HCT116 (cell line): ENCODE results near the gene HIVEP3. TPM values are rescaled to one million over a fixed set of nuclear protein-coding genes. Genes with fewer than 3 reads are reported as not detected.

Experiments
- ATAC-seq: fragments of 200-7000 bp; cut with Tn5 transposase; 2 replicates; pipeline ENCODE4 v1.9.1; 2020; ENCODE audit warnings: mild to moderate bottlenecking, moderate library complexity
- BruUV-seq: library from RNA; stranded (reverse); fragments of 400-500 nt; replicated peaks from 2 replicates; lab custom pipeline; 2021; lab: Mats Ljungman, UMichigan
- CTCF ChIA-PET: fragments of 300-600 bp; sonication (Branson Sonifier 250); formaldehyde crosslinking; loops from one replicate; lab custom pipeline; 2021; ENCODE audit warnings: antibody characterized with exemption; lab: Charles Lee
- POLR2A ChIA-PET: fragments of 300-600, 350-600 bp; sonication (Branson Sonifier 250); formaldehyde crosslinking; loops from one replicate; lab custom pipeline; 2021; ENCODE audit warnings: antibody characterized with exemption; lab: Charles Lee
- RAD21 ChIA-PET, 2 experiments: fragments of 300-600 bp; sonication (Branson Sonifier 250); formaldehyde crosslinking; loops; one replicate each; lab custom pipeline; 2023; ENCODE audit warnings: low total read pairs in 2 of 2; ENCODE audit not compliant: uncharacterized antibody in 2 of 2, unreplicated experiment in 2 of 2, low non-redundant PET in 1 of 2; lab: Charles Lee
- DNase-seq: peaks from one replicate; pipeline ENCODE4 v3.0.0-alpha.2; 2010; ENCODE audit warnings: low read depth, low spot score
- H2AFZ ChIP-seq: fragments of 200-600 bp; shearing (Covaris generic), sonication (generic); 2 replicates; pipeline ENCODE4 v1.6.1; 2017; ENCODE audit warnings: low read depth, mixed run types, mixed read lengths, antibody characterized with exemption, low read length; ENCODE audit not compliant: poor library complexity, severe bottlenecking
- H3K27ac ChIP-seq: 2 replicates; pipeline ENCODE4 v1.5.1; 2012; ENCODE audit warnings: low read depth, low read length
- H3K27me3 ChIP-seq: fragments of 200-600 bp; sonication (generic); 2 replicates; pipeline ENCODE4 v1.6.1; 2016; ENCODE audit warnings: mixed run types, low read length, mixed read lengths; ENCODE audit not compliant: insufficient read depth
- H3K36me3 ChIP-seq, 2 experiments: fragments of 200-500 bp in 1 of 2; fragments of 200-600 bp in 1 of 2; sonication (Bioruptor generic) in 1 of 2; sonication (generic) in 1 of 2; 2 replicates each; pipeline versions ENCODE4 v1.5.1 to v1.6.1; 2014 to 2016; ENCODE audit warnings: low read length in 2 of 2, inconsistent platforms in 1 of 2, mixed read lengths in 1 of 2, mixed run types in 1 of 2; ENCODE audit not compliant: insufficient read depth in 2 of 2, control insufficient read depth in 1 of 2
- H3K4me1 ChIP-seq, 2 experiments: fragments of 200-600 bp in 1 of 2; sonication (generic) in 1 of 2; 2 replicates each; pipeline versions ENCODE4 v1.5.1 to v1.6.1; 2012 to 2017; ENCODE audit warnings: low read length in 2 of 2, inconsistent platforms in 1 of 2, mild to moderate bottlenecking in 1 of 2, mixed read lengths in 1 of 2, mixed run types in 1 of 2, moderate library complexity in 1 of 2; ENCODE audit not compliant: insufficient read depth in 2 of 2, control insufficient read depth in 1 of 2
- H3K4me2 ChIP-seq: fragments of 200-600 bp; sonication (generic); 2 replicates; pipeline ENCODE4 v1.6.1; 2017; ENCODE audit warnings: mixed run types, low read length, mixed read lengths
- H3K4me3 ChIP-seq, 2 experiments: fragments of 200-600 bp in 1 of 2; sonication (generic) in 1 of 2; replicated peaks in 1 of 2; 2 replicates each; pipeline ENCODE4 v1.5.1; 2011 to 2016; ENCODE audit warnings: low read length in 2 of 2, control low read depth in 1 of 2, low read depth in 1 of 2, mild to moderate bottlenecking in 1 of 2, mixed read lengths in 1 of 2, mixed run types in 1 of 2
- H3K79me2 ChIP-seq: fragments of 200-600 bp; sonication (generic); 2 replicates; pipeline ENCODE4 v1.6.1; 2017; ENCODE audit warnings: mild to moderate bottlenecking, mixed run types, low read length, moderate library complexity, mixed read lengths; ENCODE audit not compliant: insufficient read depth
- H3K9ac ChIP-seq: fragments of 200-600 bp; sonication (generic); 2 replicates; pipeline ENCODE4 v1.6.1; 2016; ENCODE audit warnings: low read length, mixed read lengths
- H3K9me2 ChIP-seq: fragments of 200-600 bp; sonication (generic), shearing (Covaris generic); 2 replicates; pipeline ENCODE4 v1.6.1; 2017; ENCODE audit warnings: mixed run types, mild to moderate bottlenecking, moderate library complexity; ENCODE audit not compliant: insufficient read depth
- H3K9me3 ChIP-seq, 2 experiments: fragments of 200-500 bp in 1 of 2; fragments of 200-600 bp in 1 of 2; sonication (Bioruptor generic) in 1 of 2; sonication (generic) in 1 of 2; 2 replicates each; pipeline ENCODE4 v1.6.1; 2014 to 2017; ENCODE audit warnings: low read length in 2 of 2, mixed read lengths in 2 of 2, inconsistent platforms in 1 of 2, low read depth in 1 of 2, mild to moderate bottlenecking in 1 of 2, mixed run types in 1 of 2, moderate library complexity in 1 of 2; ENCODE audit not compliant: control insufficient read depth in 1 of 2, insufficient read depth in 1 of 2
- H4K20me1 ChIP-seq: fragments of 200-600 bp; sonication (generic), shearing (Covaris generic); 2 replicates; pipeline ENCODE4 v1.6.1; 2017; ENCODE audit warnings: mixed run types, mild to moderate bottlenecking, moderate library complexity; ENCODE audit not compliant: insufficient read depth
- ATF3 ChIP-seq: IDR thresholded peaks from 2 replicates; pipeline ENCODE4 v1.6.1; 2012
- CBX3 ChIP-seq: IDR thresholded peaks from 2 replicates; pipeline ENCODE4 v1.6.1; 2012; ENCODE audit warnings: low read depth
- CEBPB ChIP-seq: IDR thresholded peaks from 2 replicates; pipeline ENCODE4 v1.6.1; 2012; ENCODE audit warnings: low read depth
- CTCF ChIP-seq, 3 experiments: fragments of 200-600 bp in 1 of 3; sonication (generic) in 1 of 3; IDR thresholded peaks in 2 of 3; conservative IDR thresholded peaks in 1 of 3; 2 replicates each; pipeline ENCODE4 v1.5.1; 2012 to 2017; ENCODE audit warnings: low read depth in 2 of 3, low read length in 2 of 3, antibody characterized with exemption in 1 of 3, borderline replicate concordance in 1 of 3, control low read depth in 1 of 3, mild to moderate bottlenecking in 1 of 3, mixed read lengths in 1 of 3, mixed run types in 1 of 3, moderate library complexity in 1 of 3; ENCODE audit not compliant: insufficient read depth in 1 of 3
- EZH2 ChIP-seq: fragments of 200-600 bp; sonication (generic); IDR thresholded peaks from 2 replicates; pipeline ENCODE4 v1.6.1; 2017; ENCODE audit warnings: antibody characterized with exemption, mixed run types
- EZH2phosphoT487 ChIP-seq: fragments of 200-600 bp; IDR thresholded peaks from 2 replicates; pipeline ENCODE4 v1.6.1; 2018; ENCODE audit warnings: antibody characterized with exemption, borderline replicate concordance
- JUND ChIP-seq: IDR thresholded peaks from 2 replicates; pipeline ENCODE4 v1.6.1; 2012
- MAX ChIP-seq: IDR thresholded peaks from 2 replicates; pipeline ENCODE4 v1.6.1; 2012
- POLR2A ChIP-seq: IDR thresholded peaks from 2 replicates; pipeline ENCODE4 v1.7.0; 2011; ENCODE audit warnings: borderline replicate concordance; ENCODE audit not compliant: insufficient read depth, insufficient read length; ENCODE audit errors: extremely low read depth
- POLR2AphosphoS5 ChIP-seq: IDR thresholded peaks from 2 replicates; pipeline ENCODE4 v1.6.1; 2011; ENCODE audit warnings: mild to moderate bottlenecking, low read depth, low read length, moderate library complexity
- SP1 ChIP-seq: IDR thresholded peaks from 2 replicates; pipeline ENCODE4 v1.6.1; 2012; ENCODE audit warnings: low read depth
- ZBTB33 ChIP-seq: IDR thresholded peaks from 2 replicates; pipeline ENCODE4 v1.6.1; 2011; ENCODE audit warnings: mild to moderate bottlenecking, low read length, moderate library complexity; ENCODE audit not compliant: insufficient replicate concordance; ENCODE audit errors: extremely low read depth
- ZFX ChIP-seq: fragments of 450-650 bp; IDR thresholded peaks from 2 replicates; pipeline ENCODE4 v1.6.1; 2017
- intact Hi-C: fragments of 100-400 bp; cut with micrococcal nuclease; formaldehyde crosslinking; loops from 2 replicates; pipeline ENCODE4 v1.10.0; 2022
- total RNA-seq: library from RNA; stranded (reverse); gene quantifications from one replicate; pipeline ENCODE4 v1.2.1, GENCODE V29; 2021; ENCODE audit not compliant: unreplicated experiment

The HIVEP3 gene
- total RNA-seq, 1 experiment from 2014 or later: 7.1 TPM

- ChIA-PET CTCF (no interaction called here), RAD21 (no interaction called here)
- no peaks in the 10 kb centered on the region for H3K4me1 ChIP-seq
- H3K27ac ChIP-seq: no peak overlapping the region
- H4K20me1 ChIP-seq: no peaks in the 10 kb centered on the region
- no peak overlapping the region for H3K4me2 ChIP-seq
- no peaks in the 10 kb centered on the region for H3K79me2 ChIP-seq
- no peak for TF ChIP-seq ZBTB33
- no peak for TF ChIP-seq POLR2A
- TF ChIP-seq SP1: no peak
- TF ChIP-seq POLR2AphosphoS5: no peak
- TF ChIP-seq EZH2phosphoT487: no peak
- TF ChIP-seq JUND: no peak
- no peak for TF ChIP-seq CBX3
- TF ChIP-seq EZH2: no peak
- TF ChIP-seq CTCF (IDR thresholded peaks at IDR 0.05 in 2 of 3, conservative IDR thresholded peaks at IDR 0.05 in 1 of 3; ENCODE audit: borderline replicate concordance in 1 of 3, insufficient read depth in 1 of 3, low read depth in 2 of 3, low read length in 2 of 3): no peak
- TF ChIP-seq CEBPB: no peak
- no peak for TF ChIP-seq ZFX
- TF ChIP-seq ATF3: no peak
- no peak for TF ChIP-seq MAX
- TF ChIP-seq, all 23 proteins: peak for 0
- H3K9me3 ChIP-seq: no peaks in the 10 kb centered on the region
- intact Hi-C loops: no loop called here
- BruUV-seq: no TSS peak
- POLR2A ChIA-PET: no interaction called here
- H3K9ac ChIP-seq: no peak overlapping the region
- H3K4me3 ChIP-seq: no peak overlapping the region
- no peaks in the 10 kb centered on the region for H3K9me2 ChIP-seq
- DNase-seq (no peak), ATAC-seq (no peak)
- H2AFZ ChIP-seq: no peak overlapping the region
- H3K27me3 ChIP-seq: no peaks in the 10 kb centered on the region
- no peaks in the 10 kb centered on the region for H3K36me3 ChIP-seq
These were observed 303.9 kb downstream of the HIVEP3 start for GRCh38 chr1:41614818-41615217.
